ENCODE measurements around the gene SEPTIN10.

SEPTIN10 gene

DNA sequence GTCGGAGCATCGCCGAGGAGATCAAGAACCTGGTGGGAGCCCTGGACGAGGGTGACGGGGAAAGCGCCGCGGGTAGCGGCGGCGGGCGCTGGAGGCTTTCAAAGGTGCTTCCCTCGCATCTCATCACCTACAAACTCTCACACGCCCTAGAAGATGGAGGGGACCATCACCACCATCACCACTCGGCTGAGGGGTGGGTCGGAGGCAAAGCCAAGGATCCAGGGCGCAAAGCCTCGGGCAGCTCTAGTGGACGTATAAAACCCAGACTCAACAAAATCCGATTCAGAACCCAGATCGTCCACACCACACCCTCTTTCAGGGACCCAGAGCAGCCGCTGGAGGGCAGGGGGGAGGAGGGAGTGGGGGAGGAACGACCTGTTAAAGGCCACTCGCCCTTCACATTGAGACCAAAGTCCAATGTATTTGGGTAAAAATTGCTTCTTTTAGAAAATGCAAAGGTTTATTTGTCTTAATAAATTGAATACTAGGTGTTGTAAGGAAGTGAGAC, 1.9 kb upstream of the SEPTIN10 start:
- no peak for DNase-seq (ENCODE audit: extremely low spot score)
- ChIA-PET POLR2A (interaction anchor here (3.7 kb wide), 1 partner anchor 13 kb away, joined by 13 read pairs; no protein-coding TSS in a partner anchor), CTCF (no interaction called here)
- TF ChIP-seq BHLHE40 (IDR thresholded peaks at IDR 0.05; ENCODE audit: borderline replicate concordance): no peak
- no peak for TF ChIP-seq SP1 (IDR thresholded peaks at IDR 0.05)
- TF ChIP-seq NFRKB (IDR thresholded peaks at IDR 0.05): no peak
- no peak for TF ChIP-seq FOXA1 (IDR thresholded peaks at IDR 0.05)
- no peak for TF ChIP-seq FOXM1 (IDR thresholded peaks at IDR 0.05; ENCODE audit: borderline replicate concordance)
- no peak for TF ChIP-seq ZNF384 (IDR thresholded peaks at IDR 0.05)

DNA sequence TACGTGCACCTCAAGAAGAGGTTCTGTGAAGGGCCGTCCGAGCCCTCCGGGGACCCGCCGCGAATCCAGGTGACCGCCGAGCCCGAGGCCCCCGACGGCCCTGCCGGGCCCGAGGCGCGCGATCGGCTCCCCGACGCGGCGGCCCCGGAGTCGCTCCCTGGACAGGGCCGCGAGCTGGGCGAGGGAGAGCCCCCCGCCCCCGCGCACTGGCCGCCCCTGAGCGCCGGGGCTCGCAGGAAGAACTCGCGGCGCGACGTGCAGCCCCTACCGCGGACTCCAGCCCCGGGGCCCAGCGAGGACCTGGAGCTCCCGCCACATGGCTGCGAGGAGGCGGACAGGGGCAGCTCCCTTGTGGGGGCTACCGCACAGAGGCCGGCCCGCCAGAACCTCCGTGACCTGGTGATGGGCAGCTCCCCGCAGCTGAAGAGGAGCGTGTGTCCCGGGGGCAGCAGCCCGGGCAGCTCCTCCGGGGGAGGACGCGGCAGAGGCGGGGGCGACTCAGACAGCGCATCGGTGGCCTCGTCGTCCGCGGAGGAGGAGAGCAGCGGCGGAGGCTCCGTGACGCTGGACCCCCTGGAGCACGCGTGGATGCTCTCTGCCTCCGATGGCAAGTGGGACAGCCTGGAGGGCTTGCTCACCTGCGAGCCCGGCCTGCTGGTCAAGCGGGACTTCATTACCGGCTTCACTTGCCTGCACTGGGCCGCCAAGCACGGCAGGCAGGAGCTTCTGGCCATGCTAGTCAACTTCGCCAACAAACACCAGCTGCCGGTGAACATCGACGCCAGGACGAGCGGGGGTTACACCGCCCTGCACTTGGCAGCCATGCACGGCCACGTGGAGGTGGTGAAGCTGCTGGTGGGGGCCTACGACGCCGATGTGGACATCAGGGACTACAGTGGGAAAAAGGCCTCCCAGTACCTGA, 1.2 kb upstream of the SEPTIN10 start:
- TF ChIP-seq CTBP1 (IDR thresholded peaks at IDR 0.05; ENCODE audit: borderline replicate concordance) (no peak), FOXA1 (IDR thresholded peaks at IDR 0.05) (no peak), BHLHE40 (IDR thresholded peaks at IDR 0.05; ENCODE audit: borderline replicate concordance) (no peak), TARDBP (IDR thresholded peaks at IDR 0.05) (no peak), SUZ12 (IDR thresholded peaks at IDR 0.05) (no peak), SP1 (IDR thresholded peaks at IDR 0.05) (no peak), ELF4 (IDR thresholded peaks at IDR 0.05) (no peak), ARNT (IDR thresholded peaks at IDR 0.05) (no peak), ZNF384 (IDR thresholded peaks at IDR 0.05) (no peak), HDGF (IDR thresholded peaks at IDR 0.05; ENCODE audit: borderline replicate concordance) (no peak), L3MBTL2 (conservative IDR thresholded peaks at IDR 0.05) (no peak), FOXM1 (IDR thresholded peaks at IDR 0.05; ENCODE audit: borderline replicate concordance) (no peak), NFRKB (IDR thresholded peaks at IDR 0.05) (no peak), FOXK2 (IDR thresholded peaks at IDR 0.05) (no peak)
- TF ChIP-seq, protein P1, sequence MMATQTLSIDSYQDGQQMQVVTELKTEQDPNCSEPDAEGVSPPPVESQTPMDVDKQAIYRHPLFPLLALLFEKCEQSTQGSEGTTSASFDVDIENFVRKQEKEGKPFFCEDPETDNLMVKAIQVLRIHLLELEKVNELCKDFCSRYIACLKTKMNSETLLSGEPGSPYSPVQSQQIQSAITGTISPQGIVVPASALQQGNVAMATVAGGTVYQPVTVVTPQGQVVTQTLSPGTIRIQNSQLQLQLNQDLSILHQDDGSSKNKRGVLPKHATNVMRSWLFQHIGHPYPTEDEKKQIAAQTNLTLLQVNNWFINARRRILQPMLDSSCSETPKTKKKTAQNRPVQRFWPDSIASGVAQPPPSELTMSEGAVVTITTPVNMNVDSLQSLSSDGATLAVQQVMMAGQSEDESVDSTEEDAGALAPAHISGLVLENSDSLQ (IDR thresholded peaks at IDR 0.05): no peak
- POLR2A ChIA-PET: interaction anchor here (0.7 to 3.7 kb wide), 13 partner anchors 10 to 105 kb away, joined by 3 to 13 read pairs (median 4); no protein-coding TSS in a partner anchor
- CTCF ChIA-PET: interaction anchor here (0.5 to 1.0 kb wide), 2 partner anchors 31 to 69 kb away, joined by 5 to 6 read pairs; no protein-coding TSS in a partner anchor
- no peak for DNase-seq (ENCODE audit: extremely low spot score)

DNA sequence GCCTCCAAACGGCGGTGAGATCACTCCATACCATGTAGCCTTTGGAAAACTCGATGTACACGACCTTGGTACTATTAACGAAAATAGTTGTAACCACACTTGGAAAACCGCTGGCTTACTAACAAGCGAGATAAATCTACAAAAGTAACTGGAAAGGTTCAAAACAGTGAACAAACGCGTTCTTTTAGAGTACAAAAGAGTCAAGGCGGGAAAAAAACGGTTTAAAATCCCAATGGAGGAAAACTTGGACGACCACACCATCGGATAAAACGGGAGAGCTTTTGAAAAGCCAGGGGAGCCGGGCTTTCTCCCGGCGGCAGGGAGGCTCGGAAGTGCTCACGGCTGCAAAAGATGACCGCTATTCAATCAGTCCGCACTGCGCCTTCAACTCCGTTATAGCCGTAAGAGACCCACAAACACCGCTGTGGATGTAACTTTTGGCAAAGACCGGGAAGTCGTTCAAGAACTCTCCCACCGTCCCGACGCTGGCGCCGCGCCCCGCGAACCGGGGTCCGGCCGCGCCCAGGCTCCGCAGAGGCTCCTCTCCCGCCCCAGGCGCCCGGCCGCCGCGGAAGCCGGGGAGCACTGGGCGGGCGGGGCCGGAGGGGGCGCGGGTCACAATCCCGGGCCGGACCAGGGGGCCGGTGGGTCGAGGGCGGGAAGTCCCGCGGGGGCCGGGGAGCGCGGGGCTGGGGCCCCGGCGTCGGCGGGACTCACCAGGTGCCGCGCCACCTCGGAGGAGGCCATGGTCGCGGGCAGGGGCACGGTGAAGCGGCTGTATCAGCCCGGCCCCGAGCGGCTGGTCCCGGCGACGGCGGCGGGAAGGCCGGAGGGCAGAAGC, 465 bp downstream of the SEPTIN10 start:
- CTCF ChIA-PET: no interaction called here
- DNase-seq (ENCODE audit: extremely low spot score): peak; percentile 23
- POLR2A ChIA-PET: interaction anchor here (0.5 to 3.7 kb wide), 12 partner anchors 8 to 121 kb away, joined by 3 to 13 read pairs (median 4); no protein-coding TSS in a partner anchor
- TF ChIP-seq FOXM1 (IDR thresholded peaks at IDR 0.05; ENCODE audit: borderline replicate concordance) (no peak), FOXA1 (IDR thresholded peaks at IDR 0.05) (no peak), SP1 (IDR thresholded peaks at IDR 0.05) (no peak), ZNF384 (IDR thresholded peaks at IDR 0.05) (no peak)

DNA sequence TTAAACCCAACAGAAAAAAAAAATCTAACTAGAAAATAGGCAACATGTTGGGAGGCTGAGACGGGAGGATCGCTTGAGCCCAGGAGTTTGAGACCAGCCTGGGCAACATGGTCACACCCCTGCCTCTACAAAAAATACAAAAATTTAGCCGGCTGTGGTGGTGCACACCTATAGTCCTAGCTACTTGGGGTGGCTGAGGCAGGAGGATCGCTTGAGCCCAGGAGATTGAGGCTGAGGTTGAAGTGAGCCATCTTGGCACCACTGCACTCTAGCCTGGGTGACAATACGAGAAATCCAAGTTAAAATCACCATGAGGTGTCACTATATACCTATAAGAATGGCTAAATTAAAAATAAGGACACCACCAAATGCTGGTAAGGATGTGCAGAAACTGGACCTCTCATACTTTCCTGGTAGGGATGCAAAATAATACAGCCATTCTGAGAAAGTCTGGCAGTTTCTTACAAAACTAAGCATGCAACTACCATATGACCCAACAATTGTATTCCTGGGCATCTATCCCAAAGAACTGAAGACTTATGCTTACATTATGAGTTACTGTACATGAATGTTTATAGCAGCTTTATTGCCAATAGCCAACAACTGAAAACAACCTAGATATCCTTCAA, 2.2 kb downstream of the SEPTIN10 start:
- DNase-seq (ENCODE audit: extremely low spot score): no peak
- TF ChIP-seq, protein P1 (IDR thresholded peaks at IDR 0.05): no peak
- no peak for TF ChIP-seq FOXK2 (IDR thresholded peaks at IDR 0.05)
- no peak for TF ChIP-seq TARDBP (IDR thresholded peaks at IDR 0.05)
- TF ChIP-seq L3MBTL2 (conservative IDR thresholded peaks at IDR 0.05): no peak
- TF ChIP-seq SUZ12 (IDR thresholded peaks at IDR 0.05): no peak
- no peak for TF ChIP-seq SP1 (IDR thresholded peaks at IDR 0.05)
- TF ChIP-seq ZNF384 (IDR thresholded peaks at IDR 0.05): no peak
- TF ChIP-seq NFRKB (IDR thresholded peaks at IDR 0.05): no peak
- no peak for TF ChIP-seq FOXM1 (IDR thresholded peaks at IDR 0.05; ENCODE audit: borderline replicate concordance)
- TF ChIP-seq ELF4 (IDR thresholded peaks at IDR 0.05): no peak
- no peak for TF ChIP-seq CTBP1 (IDR thresholded peaks at IDR 0.05; ENCODE audit: borderline replicate concordance)
- TF ChIP-seq HDGF (IDR thresholded peaks at IDR 0.05; ENCODE audit: borderline replicate concordance): no peak
- CTCF ChIA-PET: interaction anchor here (1.7 kb wide), 1 partner anchor 65 kb away, joined by 6 read pairs; no protein-coding TSS in a partner anchor
- POLR2A ChIA-PET: no interaction called here

DNA sequence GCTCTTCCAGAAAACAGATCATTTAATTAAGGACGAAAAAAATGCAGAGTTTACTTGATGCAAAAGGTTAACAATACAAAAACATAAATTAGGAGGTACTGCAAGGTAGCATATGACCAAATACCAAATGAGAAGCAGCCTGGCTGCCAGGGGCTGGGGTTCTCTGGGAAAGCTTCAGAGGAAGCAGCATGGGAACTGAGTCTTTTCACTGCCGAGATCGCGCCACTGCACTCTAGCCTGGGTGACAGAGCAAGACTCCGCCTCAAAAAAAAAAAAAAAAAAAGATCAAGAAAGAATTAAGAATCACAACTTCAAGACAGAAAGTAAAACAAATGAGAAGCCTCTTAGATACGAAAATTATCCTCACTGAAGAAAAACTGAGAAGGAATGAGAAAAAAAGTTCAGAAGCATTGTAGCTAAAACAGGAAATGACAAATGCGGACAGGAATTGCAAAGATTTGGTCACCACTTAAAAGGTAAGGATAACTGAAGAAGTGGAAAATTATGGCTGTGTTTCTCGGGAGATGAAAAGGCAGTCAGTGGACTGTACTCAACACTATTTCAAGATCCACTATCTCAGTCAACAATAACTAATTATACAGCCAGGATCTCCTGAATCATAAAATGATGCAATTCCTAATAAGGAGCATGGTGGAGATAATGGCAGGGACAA, 4.3 kb downstream of the SEPTIN10 start:
- ChIA-PET CTCF (interaction anchor here (1.7 kb wide), 1 partner anchor 63 kb away, joined by 6 read pairs; no protein-coding TSS in a partner anchor), POLR2A (interaction anchor here (1.3 kb wide), 1 partner anchor 8 kb away, joined by 4 read pairs; no protein-coding TSS in a partner anchor)
- no peak for DNase-seq (ENCODE audit: extremely low spot score)
- TF ChIP-seq ARNT (IDR thresholded peaks at IDR 0.05): no peak
- TF ChIP-seq, protein P1 (IDR thresholded peaks at IDR 0.05): no peak
- peak; percentile 81 for TF ChIP-seq ZNF384 (IDR thresholded peaks at IDR 0.05)

Measured in HEK293T (cell line).